ENCODE data around the gene CNNM1.

- TF ChIP-seq CTCF (IDR thresholded peaks at IDR 0.05; ENCODE audit: insufficient read depth, low read depth, low read length), result no peak
- no peak for TF ChIP-seq EZH2 (IDR thresholded peaks at IDR 0.05; ENCODE audit: insufficient read depth, low read length)
Observed at GRCh38 chr10:99427566-99428190, 98.5 kb downstream of the CNNM1 start.

All from astrocyte (in vitro differentiated cells and primary cell).